ENCODE measurements around the gene FAM83E.
A peak's percentile ranks its signal among the peaks of the same experiment; 100 is the strongest.

Gene FAM83E

DNA sequence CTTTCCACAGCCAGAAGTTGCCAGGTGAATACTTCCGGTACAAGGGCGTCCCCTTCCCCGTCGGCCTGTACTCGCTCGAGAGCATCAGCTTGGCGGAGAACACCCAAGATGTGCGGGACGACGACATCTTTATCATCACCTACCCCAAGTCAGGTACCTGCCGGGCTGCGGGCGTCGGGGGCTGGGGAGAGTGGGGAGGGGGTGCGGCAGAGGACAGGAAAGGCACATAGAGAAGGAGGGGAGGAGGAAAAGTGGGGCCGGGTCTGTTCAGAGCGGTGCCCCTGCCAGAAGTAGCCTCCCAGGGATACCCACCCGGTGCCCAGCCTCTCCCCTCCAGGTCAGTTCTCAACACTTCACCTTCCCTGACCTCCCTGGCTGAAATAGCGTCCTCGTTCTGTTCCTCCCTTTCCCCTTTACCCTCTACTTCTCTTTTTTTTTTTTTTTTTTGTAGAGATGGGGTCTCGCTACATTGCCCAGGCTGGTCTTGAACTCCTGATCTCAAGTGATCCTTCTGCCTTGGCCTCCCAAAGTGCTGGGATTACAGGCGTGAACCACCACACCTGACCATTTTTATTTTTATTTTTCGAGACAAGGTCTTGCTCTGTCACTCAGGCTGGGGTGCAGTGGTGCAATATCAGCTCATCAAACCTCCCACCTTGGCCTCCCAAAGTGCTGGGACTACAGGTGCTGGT lies 38.8 kb downstream of the FAM83E start:
- H3K27ac Mint-ChIP-seq: no peak overlapping the region
- peaks cover 4% of the 10 kb centered on the region for H3K27me3 Mint-ChIP-seq
- no peak overlapping the region for H3K4me3 Mint-ChIP-seq

GRCh38 chr19:48573163-48573505 lies 41.7 kb downstream of the FAM83E start:
- Mint-ChIP-seq H3K27me3 (peaks cover 22% of the 10 kb centered on the region), H3K4me3 (no peak overlapping the region), H3K9me3 (no peaks in the 10 kb centered on the region), H3K4me1 (ENCODE audit: low read depth) (no peaks in the 10 kb centered on the region), H3K36me3 (ENCODE audit: low read depth) (no peaks in the 10 kb centered on the region), H3K27ac (peak overlapping the region; percentile 45)
- intact Hi-C loops (cut with micrococcal nuclease): no loop called here

More for the DNA sequence above, 38.8 kb downstream of the FAM83E start:
- no peaks in the 10 kb centered on the region for H3K9me3 Mint-ChIP-seq
- intact Hi-C loops (cut with micrococcal nuclease): no loop called here
- no peaks in the 10 kb centered on the region for H3K36me3 Mint-ChIP-seq (ENCODE audit: low read depth)
- no peaks in the 10 kb centered on the region for H3K4me1 Mint-ChIP-seq (ENCODE audit: low read depth)

- H3K9me3 Mint-ChIP-seq: no peaks in the 10 kb centered on the region
- intact Hi-C loops (cut with micrococcal nuclease): no loop called here
- H3K4me3 Mint-ChIP-seq: no peak overlapping the region
- H3K27ac Mint-ChIP-seq: no peak overlapping the region
- H3K4me1 Mint-ChIP-seq (ENCODE audit: low read depth): no peaks in the 10 kb centered on the region
- no peaks in the 10 kb centered on the region for H3K36me3 Mint-ChIP-seq (ENCODE audit: low read depth)
- peaks cover 35% of the 10 kb centered on the region for H3K27me3 Mint-ChIP-seq
Measured at GRCh38 chr19:48571378-48572162, 43.3 kb downstream of the FAM83E start.

DNA sequence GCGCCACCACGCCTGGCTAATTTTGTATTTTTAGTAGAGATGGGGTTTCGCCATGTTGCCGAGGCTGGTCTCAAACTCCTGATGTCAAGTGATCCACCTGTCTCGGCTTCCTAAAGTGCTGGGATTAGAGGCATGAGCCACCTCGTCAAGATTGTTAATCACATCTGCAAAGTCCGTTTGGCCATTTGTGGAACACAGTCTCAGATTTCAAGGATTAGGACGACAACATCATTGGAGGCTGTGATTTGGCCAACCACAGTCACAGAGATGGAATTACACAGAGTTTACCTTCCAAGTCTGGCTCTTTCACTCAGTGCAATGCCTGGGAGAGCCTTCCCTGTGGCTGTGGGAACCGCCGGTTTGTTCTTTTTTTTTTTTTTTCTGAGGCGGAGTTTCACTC lies 45.1 kb downstream of the FAM83E start:
- Mint-ChIP-seq H3K27me3 (peaks cover 40% of the 10 kb centered on the region), H3K27ac (no peak overlapping the region), H3K4me3 (no peak overlapping the region), H3K4me1 (ENCODE audit: low read depth) (no peaks in the 10 kb centered on the region), H3K36me3 (ENCODE audit: low read depth) (no peaks in the 10 kb centered on the region), H3K9me3 (no peaks in the 10 kb centered on the region)
- intact Hi-C loops (cut with micrococcal nuclease): no loop called here

- Mint-ChIP-seq H3K4me1 (ENCODE audit: low read depth) (peaks cover 7% of the 10 kb centered on the region), H3K4me3 (no peak overlapping the region)
Measured at GRCh38 chr19:48568345-48568886, 46.5 kb downstream of the FAM83E start.

GRCh38 chr19:48565090-48565489 lies 49.8 kb downstream of the FAM83E start:
- H3K4me1 Mint-ChIP-seq (ENCODE audit: low read depth): peaks cover 9% of the 10 kb centered on the region
- no peaks in the 10 kb centered on the region for H3K9me3 Mint-ChIP-seq
- H3K27ac Mint-ChIP-seq: no peak overlapping the region
- intact Hi-C loops (cut with micrococcal nuclease): no loop called here
- H3K36me3 Mint-ChIP-seq (ENCODE audit: low read depth): no peaks in the 10 kb centered on the region
- peaks cover 33% of the 10 kb centered on the region for H3K27me3 Mint-ChIP-seq
- no peak overlapping the region for H3K4me3 Mint-ChIP-seq

More at GRCh38 chr19:48568345-48568886, 46.5 kb downstream of the FAM83E start:
- Mint-ChIP-seq H3K27ac (no peak overlapping the region), H3K27me3 (peaks cover 40% of the 10 kb centered on the region), H3K9me3 (no peaks in the 10 kb centered on the region), H3K36me3 (ENCODE audit: low read depth) (no peaks in the 10 kb centered on the region)
- intact Hi-C loops (cut with micrococcal nuclease): no loop called here

Data from dendritic cell treated with granulocyte-macrophage colony-stimulating factor and Interleukin-4, amounts not matched to agents 40 ng/mL and 50 ng/mL, for 4 days (primary cell).